Endothelial cell of umbilical vein (primary cell): Measurements from ENCODE around the gene UPP1. TPM values are rescaled to one million over a fixed set of nuclear protein-coding genes. Genes with fewer than 3 reads are reported as not detected.

Source experiments
- BruUV-seq: library from RNA; stranded (reverse); fragments of 400-500 nt; replicated peaks from 2 replicates; lab custom pipeline; 2021; lab: Mats Ljungman, UMichigan
- CTCF ChIA-PET: fragments of 300-600, 350-600 bp; sonication (Branson Sonifier 250); formaldehyde crosslinking; loops from one replicate; lab custom pipeline; 2021; ENCODE audit warnings: antibody characterized with exemption, inconsistent platforms; lab: Charles Lee
- POLR2A ChIA-PET: fragments of 300-600, 350-600 bp; sonication (Branson Sonifier 250); formaldehyde crosslinking; loops from one replicate; lab custom pipeline; 2021; ENCODE audit warnings: antibody characterized with exemption, inconsistent platforms; lab: Charles Lee
- DNase-seq: peaks from one replicate; pipeline ENCODE4 v3.0.0-alpha.2; 2011; ENCODE audit warnings: low read depth, low spot score
- FAIRE-seq: peaks from 2 replicates; lab custom pipeline; 2011; peaks lifted over from hg19 to GRCh38; lab: Jason Lieb, UNC
- H2AFZ ChIP-seq: 2 replicates; pipeline ENCODE4 v1.6.0; 2012; ENCODE audit warnings: low read depth, low read length, control low read depth, inconsistent platforms
- H3K27ac ChIP-seq: 2 replicates; pipeline ENCODE4 v1.5.1; 2011; ENCODE audit warnings: low read depth, mild to moderate bottlenecking, control low read depth, low read length, moderate library complexity; ENCODE audit not compliant: insufficient read depth
- H3K27me3 ChIP-seq, 2 experiments: 2 replicates each; pipeline versions ENCODE4 v1.6.0 to v1.6.1; 2011; ENCODE audit warnings: low read length in 2 of 2, mixed read lengths in 1 of 2; ENCODE audit not compliant: control insufficient read depth in 2 of 2, insufficient read depth in 2 of 2
- H3K36me3 ChIP-seq, 2 experiments: 2 replicates in 1 of 2; 3 replicates in 1 of 2; pipeline ENCODE4 v1.5.1; 2011; ENCODE audit warnings: low read length in 2 of 2, mild to moderate bottlenecking in 1 of 2, moderate library complexity in 1 of 2; ENCODE audit not compliant: control insufficient read depth in 2 of 2, insufficient read depth in 2 of 2; ENCODE audit errors: extremely low read depth in 1 of 2
- H3K4me1 ChIP-seq: 3 replicates; pipeline ENCODE4 v1.5.1; 2011; ENCODE audit warnings: mild to moderate bottlenecking, low read length; ENCODE audit not compliant: control insufficient read depth, insufficient read depth; ENCODE audit errors: extremely low read depth
- H3K4me2 ChIP-seq: 2 replicates; pipeline ENCODE4 v1.6.1; 2011; ENCODE audit warnings: low read length, control low read depth, mixed read lengths; ENCODE audit not compliant: insufficient read depth
- H3K4me3 ChIP-seq, 3 experiments: fragments of 200-600 bp in 1 of 3; sonication (generic), shearing (Covaris generic) in 1 of 3; replicated peaks in 1 of 3; 2 replicates each; pipeline ENCODE4 v1.5.1; 2011 to 2016; ENCODE audit warnings: control low read depth in 3 of 3, low read length in 3 of 3, mild to moderate bottlenecking in 2 of 3, inconsistent platforms in 1 of 3, low read depth in 1 of 3, moderate library complexity in 1 of 3; ENCODE audit not compliant: insufficient read depth in 1 of 3
- H3K79me2 ChIP-seq: 2 replicates; pipeline ENCODE4 v1.6.0; 2012; ENCODE audit warnings: low read length, inconsistent platforms; ENCODE audit not compliant: control insufficient read depth, insufficient read depth
- H3K9ac ChIP-seq: replicated peaks from 2 replicates; pipeline ENCODE3; 2011; ENCODE audit warnings: low read length, control low read depth; ENCODE audit not compliant: insufficient read depth; ENCODE audit errors: extremely low read depth
- H3K9me1 ChIP-seq: replicated peaks from 3 replicates; pipeline ENCODE4 v1.6.0; 2011; ENCODE audit warnings: mild to moderate bottlenecking, low read length; ENCODE audit not compliant: control insufficient read depth, insufficient read depth; ENCODE audit errors: extremely low read depth
- H3K9me3 ChIP-seq: replicated peaks from 2 replicates; pipeline ENCODE4 v1.5.1; 2012; ENCODE audit warnings: low read length, inconsistent platforms; ENCODE audit not compliant: control insufficient read depth, insufficient read depth
- H4K20me1 ChIP-seq: replicated peaks from 2 replicates; pipeline ENCODE3; 2011; ENCODE audit warnings: mild to moderate bottlenecking, low read length; ENCODE audit not compliant: control insufficient read depth, insufficient read depth; ENCODE audit errors: extremely low read depth
- EZH2 ChIP-seq: IDR thresholded peaks from 2 replicates; pipeline ENCODE4 v1.6.1; 2012; ENCODE audit warnings: borderline replicate concordance, low read depth, mild to moderate bottlenecking, moderate library complexity, low read length, inconsistent platforms; ENCODE audit not compliant: severe bottlenecking
- FOS ChIP-seq: IDR thresholded peaks from 2 replicates; pipeline ENCODE4 v1.6.1; 2011; ENCODE audit warnings: mild to moderate bottlenecking, low read length, moderate library complexity, borderline replicate concordance; ENCODE audit not compliant: insufficient read depth
- GATA2 ChIP-seq: IDR thresholded peaks from 2 replicates; pipeline ENCODE4 v1.7.0; 2011; ENCODE audit warnings: low read depth, mild to moderate bottlenecking, moderate library complexity, mixed read lengths, low read length; ENCODE audit not compliant: insufficient read length, insufficient read depth
- JUN ChIP-seq: IDR thresholded peaks from 2 replicates; pipeline ENCODE4 v1.6.1; 2011; ENCODE audit warnings: borderline replicate concordance, low read depth; ENCODE audit not compliant: insufficient read length, insufficient read depth
- MYC ChIP-seq: IDR thresholded peaks from one replicate; pipeline ENCODE4 v1.6.1; 2011; ENCODE audit warnings: mild to moderate bottlenecking, low read depth, low read length
- POLR2A ChIP-seq: IDR thresholded peaks from 2 replicates; pipeline ENCODE4 v1.6.1; 2012; ENCODE audit warnings: low read depth, mild to moderate bottlenecking, control low read depth, low read length
- POLR2AphosphoS5 ChIP-seq: IDR thresholded peaks from 2 replicates; pipeline ENCODE4 v1.6.1; 2012; ENCODE audit warnings: low read depth, mild to moderate bottlenecking, control low read depth, low read length, moderate library complexity; ENCODE audit not compliant: insufficient read depth
- dilution Hi-C: fragments of 300-500 bp; cut with MboI; formaldehyde crosslinking; loops from one replicate; pipeline ENCODE4 v1.15.0; 2019; ENCODE audit warnings: low sequenced_read_pairs; ENCODE audit not compliant: extremely low pct_ligation_motif_present
- intact Hi-C: fragments of 100-400 bp; cut with micrococcal nuclease; formaldehyde crosslinking; loops from one replicate; pipeline ENCODE4 v1.10.0; 2022
- polyA plus RNA-seq, 4 experiments: library from polyadenylated mRNA; depleted of rRNA in 3 of 4; stranded (reverse) in 3 of 4; unstranded in 1 of 4; fragments of >200 nt; gene quantifications; 2 replicates each; pipeline versions ENCODE4 v1.2.1 to v1.2.3, GENCODE V29; 2011 to 2012; ENCODE audit warnings: missing spikeins in 1 of 4
- total RNA-seq: library from RNA; stranded (reverse); gene quantifications from 2 replicates; pipeline ENCODE4 v1.2.3, GENCODE V29; 2021
- TF ChIP-seq, protein P1 (sequence below): IDR thresholded peaks from 2 replicates; pipeline ENCODE4 v1.6.1; 2011; ENCODE audit not compliant: insufficient read depth, insufficient read length
- TF ChIP-seq, protein P2 (sequence below), 2 donors: IDR thresholded peaks; 1 replicate in 1 of 2; 2 replicates in 1 of 2; pipeline ENCODE4 v1.5.1; 2011; ENCODE audit warnings: low read length in 2 of 2, mild to moderate bottlenecking in 2 of 2, moderate library complexity in 2 of 2, control low read depth in 1 of 2, inconsistent platforms in 1 of 2, low read depth in 1 of 2; ENCODE audit not compliant: insufficient read depth in 1 of 2; ENCODE audit errors: extremely low read depth in 1 of 2

UPP1 gene
- total and polyA plus RNA-seq, 2 donors (not counting 3 experiments of a cell fraction or from before 2014, with no cell fraction given), result 60.7 to 66.0 TPM

DNA sequence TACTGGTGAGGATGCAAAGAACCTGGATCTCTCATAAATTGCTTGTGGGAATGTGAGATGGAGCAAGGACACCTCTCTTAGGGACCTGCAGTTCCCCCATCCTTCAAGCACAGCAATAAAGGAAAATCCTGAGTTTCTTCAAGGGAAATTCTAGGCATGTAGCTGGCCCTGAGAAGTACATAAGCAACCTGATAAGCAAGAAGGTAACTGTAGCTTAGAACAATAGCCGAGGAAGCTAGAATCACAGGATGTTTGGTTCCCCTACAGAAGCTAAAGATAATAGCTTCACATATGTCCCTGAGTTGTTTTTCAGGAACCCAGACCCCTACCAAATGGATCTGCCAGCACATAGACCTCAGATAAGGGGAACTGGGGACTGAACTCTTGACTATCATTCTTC lies 11.6 kb upstream of the UPP1 start:
- POLR2A ChIA-PET, result no interaction called here
- no peak overlapping the region for H3K9ac ChIP-seq
- no peaks in the 10 kb centered on the region for H3K36me3 ChIP-seq

DNA sequence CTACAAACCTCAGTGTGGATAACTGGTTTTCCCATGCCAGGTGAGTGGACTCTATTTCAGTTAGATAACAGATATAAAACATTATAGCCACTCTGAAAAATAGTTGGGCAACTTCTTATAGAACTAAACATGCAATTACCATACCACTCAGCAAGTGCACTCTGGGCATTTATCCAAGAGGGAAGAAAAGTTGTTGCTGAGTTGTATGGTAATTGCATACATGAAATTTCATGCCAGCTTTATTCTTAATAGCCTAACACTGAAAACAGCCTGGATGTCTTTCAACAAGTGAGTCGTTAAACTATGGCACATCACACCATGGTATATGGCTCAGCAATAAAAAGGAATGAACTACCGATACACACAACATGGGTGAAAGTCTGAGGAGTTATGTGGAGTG lies 10.6 kb upstream of the UPP1 start:
- CTCF ChIA-PET, result interaction anchor here (1.0 to 1.3 kb wide), 3 partner anchors 32 to 134 kb away, joined by 3 to 5 read pairs (median 3); no protein-coding TSS in a partner anchor
- no TSS peak for BruUV-seq
- Histone ChIP-seq H3K79me2 (no peaks in the 10 kb centered on the region), H3K9me1 (no peaks in the 10 kb centered on the region), H3K4me2 (no peak overlapping the region), H2AFZ (no peak overlapping the region), H3K9me3 (no peaks in the 10 kb centered on the region), H3K9ac (no peak overlapping the region), H3K4me1 (peaks cover 2% of the 10 kb centered on the region), H3K27me3 (no peaks in the 10 kb centered on the region), H4K20me1 (no peaks in the 10 kb centered on the region), H3K4me3 (no peak overlapping the region), H3K27ac (no peak overlapping the region), H3K36me3 (no peaks in the 10 kb centered on the region)
- dilution Hi-C loops, result no loop called here
- intact Hi-C loops, result no loop called here
- DNase-seq (no peak), FAIRE-seq (no peak)
- POLR2A ChIA-PET, result no interaction called here
- TF ChIP-seq MYC (no peak), JUN (no peak), FOS (no peak), EZH2 (no peak), POLR2AphosphoS5 (no peak), GATA2 (no peak), POLR2A (no peak)
- TF ChIP-seq, protein P1, sequence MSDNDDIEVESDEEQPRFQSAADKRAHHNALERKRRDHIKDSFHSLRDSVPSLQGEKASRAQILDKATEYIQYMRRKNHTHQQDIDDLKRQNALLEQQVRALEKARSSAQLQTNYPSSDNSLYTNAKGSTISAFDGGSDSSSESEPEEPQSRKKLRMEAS, result no peak
- TF ChIP-seq, protein P2, sequence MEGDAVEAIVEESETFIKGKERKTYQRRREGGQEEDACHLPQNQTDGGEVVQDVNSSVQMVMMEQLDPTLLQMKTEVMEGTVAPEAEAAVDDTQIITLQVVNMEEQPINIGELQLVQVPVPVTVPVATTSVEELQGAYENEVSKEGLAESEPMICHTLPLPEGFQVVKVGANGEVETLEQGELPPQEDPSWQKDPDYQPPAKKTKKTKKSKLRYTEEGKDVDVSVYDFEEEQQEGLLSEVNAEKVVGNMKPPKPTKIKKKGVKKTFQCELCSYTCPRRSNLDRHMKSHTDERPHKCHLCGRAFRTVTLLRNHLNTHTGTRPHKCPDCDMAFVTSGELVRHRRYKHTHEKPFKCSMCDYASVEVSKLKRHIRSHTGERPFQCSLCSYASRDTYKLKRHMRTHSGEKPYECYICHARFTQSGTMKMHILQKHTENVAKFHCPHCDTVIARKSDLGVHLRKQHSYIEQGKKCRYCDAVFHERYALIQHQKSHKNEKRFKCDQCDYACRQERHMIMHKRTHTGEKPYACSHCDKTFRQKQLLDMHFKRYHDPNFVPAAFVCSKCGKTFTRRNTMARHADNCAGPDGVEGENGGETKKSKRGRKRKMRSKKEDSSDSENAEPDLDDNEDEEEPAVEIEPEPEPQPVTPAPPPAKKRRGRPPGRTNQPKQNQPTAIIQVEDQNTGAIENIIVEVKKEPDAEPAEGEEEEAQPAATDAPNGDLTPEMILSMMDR (IDR thresholded peaks at IDR 0.05; ENCODE audit: extremely low read depth in 1 of 2, insufficient read depth in 1 of 2, low read depth in 1 of 2, low read length in 2 of 2), result no peak

More for the DNA sequence above, 11.6 kb upstream of the UPP1 start:
- no peaks in the 10 kb centered on the region for H3K4me1 ChIP-seq
- H2AFZ ChIP-seq, result no peak overlapping the region
- H3K9me3 ChIP-seq, result no peaks in the 10 kb centered on the region
- TF ChIP-seq EZH2 (no peak), POLR2A (no peak)
- TF ChIP-seq, protein P2 (IDR thresholded peaks at IDR 0.05; ENCODE audit: extremely low read depth in 1 of 2, insufficient read depth in 1 of 2, low read depth in 1 of 2, low read length in 2 of 2), result no peak
- no peaks in the 10 kb centered on the region for H3K9me1 ChIP-seq
- intact Hi-C loops (no loop called here), dilution Hi-C loops (no loop called here)
- no TSS peak for BruUV-seq
- no peaks in the 10 kb centered on the region for H3K79me2 ChIP-seq
- no peak overlapping the region for H3K27ac ChIP-seq
- H3K4me2 ChIP-seq, result no peak overlapping the region
- CTCF ChIA-PET, result interaction anchor here (1.0 to 1.3 kb wide), 3 partner anchors 33 to 132 kb away, joined by 3 to 5 read pairs (median 3); no protein-coding TSS in a partner anchor
- H4K20me1 ChIP-seq, result no peaks in the 10 kb centered on the region
- no peaks in the 10 kb centered on the region for H3K27me3 ChIP-seq
- FAIRE-seq (no peak), DNase-seq (no peak)
- no peak overlapping the region for H3K4me3 ChIP-seq
